Liver (tissue), 9 donors: ENCODE results near the gene MKNK2. TPM values are rescaled to one million over a fixed set of nuclear protein-coding genes. Genes with fewer than 3 reads are reported as not detected.

Experiments
- DNase-seq: peaks from one replicate; pipeline ENCODE4 v3.0.0-alpha.2; 2017; ENCODE audit warnings: low spot score
- H3K27ac ChIP-seq, 2 donors: one replicate each; pipeline ENCODE4 v1.7.0; 2013; ENCODE audit warnings: inconsistent platforms in 2 of 2, low read length in 2 of 2, control low read depth in 1 of 2, low read depth in 1 of 2, mild to moderate bottlenecking in 1 of 2
- H3K27me3 ChIP-seq, 4 donors: one replicate each; pipeline versions ENCODE4 v1.6.1 to v1.7.0; 2013; ENCODE audit warnings: low read length in 3 of 4, inconsistent platforms in 1 of 4, mild to moderate bottlenecking in 1 of 4, moderate library complexity in 1 of 4; ENCODE audit not compliant: control insufficient read depth in 4 of 4, insufficient read depth in 4 of 4
- H3K36me3 ChIP-seq, 4 donors: one replicate each; pipeline versions ENCODE4 v1.6.1 to v1.7.0; 2013; ENCODE audit warnings: low read length in 3 of 4, mild to moderate bottlenecking in 3 of 4, low read depth in 1 of 4, moderate library complexity in 1 of 4; ENCODE audit not compliant: control insufficient read depth in 4 of 4, insufficient read depth in 3 of 4
- H3K4me1 ChIP-seq, 4 donors: one replicate each; pipeline versions ENCODE4 v1.6.1 to v1.7.0; 2013; ENCODE audit warnings: low read length in 3 of 4, mild to moderate bottlenecking in 3 of 4, moderate library complexity in 1 of 4; ENCODE audit not compliant: control insufficient read depth in 4 of 4, insufficient read depth in 4 of 4
- H3K4me3 ChIP-seq, 3 donors: one replicate each; pipeline versions ENCODE4 v1.6.1 to v1.7.0; 2013; ENCODE audit warnings: low read length in 3 of 3, control low read depth in 1 of 3, low read depth in 1 of 3, mild to moderate bottlenecking in 1 of 3
- H3K9ac ChIP-seq, 2 donors: one replicate each; pipeline ENCODE4 v1.7.0; 2013; ENCODE audit warnings: low read length in 2 of 2, mild to moderate bottlenecking in 2 of 2, moderate library complexity in 2 of 2, control low read depth in 1 of 2, low read depth in 1 of 2
- H3K9me3 ChIP-seq, 4 donors: one replicate each; pipeline versions ENCODE4 v1.6.1 to v1.7.0; 2013; ENCODE audit warnings: low read length in 3 of 4; ENCODE audit not compliant: control insufficient read depth in 4 of 4
- ATF3 ChIP-seq: IDR thresholded peaks from 2 replicates; pipeline ENCODE4 v1.6.1; 2016; ENCODE audit warnings: antibody characterized with exemption
- CTCF ChIP-seq: fragments of 150-350 bp; IDR thresholded peaks from 2 replicates; pipeline ENCODE4 v1.5.1; 2017; ENCODE audit warnings: improper control_type of control experiment, low read depth, low read length; ENCODE audit not compliant: missing input control
- EGR1 ChIP-seq, 2 donors: IDR thresholded peaks; 2 replicates each; pipeline ENCODE4 v1.6.1; 2016 to 2018; ENCODE audit warnings: antibody characterized with exemption in 2 of 2, low read depth in 2 of 2
- FOXA1 ChIP-seq: IDR thresholded peaks from 2 replicates; pipeline ENCODE4 v1.6.1; 2016; ENCODE audit warnings: antibody characterized with exemption
- FOXA2 ChIP-seq: IDR thresholded peaks from 2 replicates; pipeline ENCODE4 v1.6.1; 2016; ENCODE audit warnings: antibody characterized with exemption
- GABPA ChIP-seq, 2 donors: IDR thresholded peaks in 1 of 2; conservative IDR thresholded peaks in 1 of 2; 2 replicates each; pipeline ENCODE4 v1.6.1; 2016; ENCODE audit warnings: antibody characterized with exemption in 2 of 2, mild to moderate bottlenecking in 1 of 2, moderate library complexity in 1 of 2
- HNF4A ChIP-seq, 2 donors: conservative IDR thresholded peaks; 2 replicates each; pipeline ENCODE4 v1.6.1; 2016; ENCODE audit warnings: antibody characterized with exemption in 2 of 2, mild to moderate bottlenecking in 2 of 2
- HNF4G ChIP-seq: IDR thresholded peaks from 2 replicates; pipeline ENCODE4 v1.6.1; 2016; ENCODE audit warnings: antibody characterized with exemption
- JUND ChIP-seq, 2 donors: IDR thresholded peaks; 2 replicates each; pipeline ENCODE4 v1.6.1; 2016; ENCODE audit warnings: antibody characterized with exemption in 2 of 2
- MAX ChIP-seq: IDR thresholded peaks from 2 replicates; pipeline ENCODE4 v1.6.1; 2016; ENCODE audit warnings: antibody characterized with exemption
- NR2F2 ChIP-seq: IDR thresholded peaks from 2 replicates; pipeline ENCODE4 v1.6.1; 2016; ENCODE audit warnings: antibody characterized with exemption
- RAD21 ChIP-seq, 2 donors: IDR thresholded peaks; 2 replicates each; pipeline ENCODE4 v1.6.1; 2016; ENCODE audit warnings: antibody characterized with exemption in 2 of 2, mild to moderate bottlenecking in 2 of 2
- REST ChIP-seq: IDR thresholded peaks from 2 replicates; pipeline ENCODE4 v1.6.1; 2016; ENCODE audit warnings: antibody characterized with exemption, mild to moderate bottlenecking
- RXRA ChIP-seq, 2 donors: IDR thresholded peaks; 2 replicates each; pipeline ENCODE4 v1.6.1; 2017 to 2018; ENCODE audit warnings: antibody characterized with exemption in 2 of 2, mild to moderate bottlenecking in 1 of 2
- SP1 ChIP-seq: IDR thresholded peaks from 2 replicates; pipeline ENCODE4 v1.6.1; 2018; ENCODE audit warnings: antibody characterized with exemption, mild to moderate bottlenecking
- TAF1 ChIP-seq: conservative IDR thresholded peaks from 2 replicates; pipeline ENCODE4 v1.6.1; 2016; ENCODE audit warnings: antibody characterized with exemption, mild to moderate bottlenecking
- YY1 ChIP-seq: IDR thresholded peaks from 2 replicates; pipeline ENCODE4 v1.6.1; 2016; ENCODE audit warnings: antibody characterized with exemption, mild to moderate bottlenecking
- ZBTB33 ChIP-seq: IDR thresholded peaks from 2 replicates; pipeline ENCODE4 v1.6.1; 2016; ENCODE audit warnings: antibody characterized with exemption
- WGBS: extraction: QIAGEN DNeasy Blood & Tissue Kit; methylation state at CpG from one replicate; pipeline ENCODE4 v1.1.7; 2013; 5-methylcytosine and 5-hydroxymethylcytosine counted together
- polyA plus RNA-seq, 2 donors: library from polyadenylated mRNA; stranded (reverse) in 1 of 2; unstranded in 1 of 2; fragments of 200-250 nt in 1 of 2; fragments of >200 nt in 1 of 2; fragmentation: Nextera tagmentation in 1 of 2; extraction: Ambion mirVana in 1 of 2; gene quantifications; one replicate each; pipeline versions ENCODE4 v1.2.1 to v1.2.3, GENCODE V29; 2013 to 2015
- total RNA-seq, 2 donors: library from RNA; depleted of rRNA; stranded (reverse); fragments of >200 nt; gene quantifications; one replicate each; pipeline ENCODE4 v1.2.3, GENCODE V29; 2014
- donor health status: healthy.
- donor health status: healthy.
- donor health status: healthy.
- donor health status: healthy.
- donor health status: healthy.

MKNK2 gene
- total and polyA plus RNA-seq, 4 donors, result 24.7 to 105 (median 46.4) TPM

- Histone ChIP-seq H3K27ac (peak overlapping the region; percentile 89 to 99), H3K9me3 (no peaks in the 10 kb centered on the region), H3K9ac (peak overlapping the region; percentile 86 to 87), H3K36me3 (no peaks in the 10 kb centered on the region), H3K4me3 (peak overlapping the region in 1 of 3 donors; percentile 7), H3K27me3 (no peaks in the 10 kb centered on the region), H3K4me1 (peaks cover 11 to 41% (median 24%) of the 10 kb centered on the region in 4 donors)
- DNase-seq, result no peak
- TF ChIP-seq FOXA1 (peak; percentile 53), ATF3 (peak; percentile 13), JUND (IDR thresholded peaks at IDR 0.05) (peak in 1 of 2 donors; percentile 61), TAF1 (peak; percentile 41), NR2F2 (peak; percentile 62), CTCF (no peak), ZBTB33 (peak; percentile 54), HNF4A (conservative IDR thresholded peaks at IDR 0.05) (peak; percentile 90 to 95), HNF4G (peak; percentile 12), FOXA2 (peak; percentile 54), SP1 (peak; percentile 94), GABPA (IDR thresholded peaks at IDR 0.05 in 1 of 2, conservative IDR thresholded peaks at IDR 0.05 in 1 of 2) (peak in 1 of 2 donors; percentile 55), RXRA (IDR thresholded peaks at IDR 0.05) (peak; percentile 95 to 96), MAX (peak; percentile 91), RAD21 (IDR thresholded peaks at IDR 0.05) (peak in 1 of 2 donors; percentile 58), EGR1 (IDR thresholded peaks at IDR 0.05; ENCODE audit: low read depth in 2 of 2) (peak in 1 of 2 donors; percentile 49), REST (peak; percentile 70), YY1 (peak; percentile 92)
- WGBS, result 28% methylated on average over 24 of the region's 24 CpGs
Observed at GRCh38 chr19:2059422-2060201, 8.6 kb upstream of the MKNK2 start.
